ENCODE data around the gene PROSER2. TPM values are rescaled to one million over a fixed set of nuclear protein-coding genes. Genes with fewer than 3 reads are reported as not detected.

Gene PROSER2
- total and polyA plus RNA-seq, 3 experiments from 2014 or later = 1.5 to 2.4 (median 1.7) TPM

- no peak for DNase-seq
- H3K4me1 ChIP-seq (ENCODE audit: insufficient read depth, low read length) = no peaks in the 10 kb centered on the region
- Mint-ChIP-seq H3K4me1 (no peaks in the 10 kb centered on the region), H3K27ac (no peak overlapping the region), H3K27me3 (peaks cover 8 to 33% of the 10 kb centered on the region in 2 donors), H3K4me3 (no peak overlapping the region), H3K9me3 (no peaks in the 10 kb centered on the region), H3K36me3 (no peaks in the 10 kb centered on the region)
- no peak overlapping the region for H3K4me3 ChIP-seq (ENCODE audit: low read length)
- no peak overlapping the region for H3K27ac ChIP-seq (ENCODE audit: low read depth, low read length)
- no peaks in the 10 kb centered on the region for H3K9me3 ChIP-seq (ENCODE audit: low read length)
- no peaks in the 10 kb centered on the region for H3K36me3 ChIP-seq (ENCODE audit: insufficient read depth, low read length)
- ChIA-PET POLR2A (no interaction called here), CTCF (interaction anchor here (1.7 kb wide), 1 partner anchor 9 kb away, joined by 6 read pairs; no protein-coding TSS in a partner anchor)
- H3K27me3 ChIP-seq (ENCODE audit: insufficient read depth, low read length, poor library complexity, severe bottlenecking) = no peaks in the 10 kb centered on the region
Observed at GRCh38 chr10:11810313-11810766, 12.8 kb upstream of the PROSER2 start.

- Mint-ChIP-seq H3K36me3 (no peaks in the 10 kb centered on the region), H3K27ac (no peak overlapping the region), H3K27me3 (peaks cover 8 to 31% of the 10 kb centered on the region in 2 donors), H3K9me3 (no peaks in the 10 kb centered on the region), H3K4me3 (no peak overlapping the region), H3K4me1 (no peaks in the 10 kb centered on the region)
- H3K4me1 ChIP-seq (ENCODE audit: insufficient read depth, low read length) = no peaks in the 10 kb centered on the region
- no peaks in the 10 kb centered on the region for H3K9me3 ChIP-seq (ENCODE audit: low read length)
- ChIA-PET POLR2A (no interaction called here), CTCF (interaction anchor here (1.7 kb wide), 1 partner anchor 9 kb away, joined by 6 read pairs; no protein-coding TSS in a partner anchor)
- no peaks in the 10 kb centered on the region for H3K27me3 ChIP-seq (ENCODE audit: insufficient read depth, low read length, poor library complexity, severe bottlenecking)
- no peak overlapping the region for H3K27ac ChIP-seq (ENCODE audit: low read depth, low read length)
- no peaks in the 10 kb centered on the region for H3K36me3 ChIP-seq (ENCODE audit: insufficient read depth, low read length)
- no peak for DNase-seq
- H3K4me3 ChIP-seq (ENCODE audit: low read length) = no peak overlapping the region
Observed at GRCh38 chr10:11810973-11811372, 12.2 kb upstream of the PROSER2 start.

GRCh38 chr10:11813177-11813576 lies 10.0 kb upstream of the PROSER2 start:
- Mint-ChIP-seq H3K27me3 (peaks cover 8 to 25% of the 10 kb centered on the region in 2 donors), H3K4me1 (no peaks in the 10 kb centered on the region), H3K27ac (no peak overlapping the region), H3K4me3 (no peak overlapping the region), H3K36me3 (no peaks in the 10 kb centered on the region), H3K9me3 (no peaks in the 10 kb centered on the region)
- Histone ChIP-seq H3K27me3 (ENCODE audit: insufficient read depth, low read length, poor library complexity, severe bottlenecking) (no peaks in the 10 kb centered on the region), H3K27ac (ENCODE audit: low read depth, low read length) (no peak overlapping the region), H3K36me3 (ENCODE audit: insufficient read depth, low read length) (no peaks in the 10 kb centered on the region), H3K4me1 (ENCODE audit: insufficient read depth, low read length) (no peaks in the 10 kb centered on the region), H3K9me3 (ENCODE audit: low read length) (no peaks in the 10 kb centered on the region), H3K4me3 (ENCODE audit: low read length) (no peak overlapping the region)
- ChIA-PET CTCF (no interaction called here), POLR2A (interaction anchor here (0.6 kb wide), 1 partner anchor 51 kb away, joined by 6 read pairs; no protein-coding TSS in a partner anchor)
- DNase-seq = no peak

- H3K27ac Mint-ChIP-seq = no peak overlapping the region
- no peak overlapping the region for H3K27ac ChIP-seq (ENCODE audit: low read depth, low read length)
- no peaks in the 10 kb centered on the region for H3K27me3 ChIP-seq (ENCODE audit: insufficient read depth, low read length, poor library complexity, severe bottlenecking)
- H3K9me3 Mint-ChIP-seq = no peaks in the 10 kb centered on the region
- H3K4me3 Mint-ChIP-seq = no peak overlapping the region
- H3K4me1 Mint-ChIP-seq = no peaks in the 10 kb centered on the region
- DNase-seq = no peak
- H3K4me1 ChIP-seq (ENCODE audit: insufficient read depth, low read length) = no peaks in the 10 kb centered on the region
- no peaks in the 10 kb centered on the region for H3K36me3 Mint-ChIP-seq
- no peaks in the 10 kb centered on the region for H3K9me3 ChIP-seq (ENCODE audit: low read length)
- no peak overlapping the region for H3K4me3 ChIP-seq (ENCODE audit: low read length)
- CTCF ChIA-PET = no interaction called here
- H3K27me3 Mint-ChIP-seq = peaks cover 5 to 16% of the 10 kb centered on the region in 2 donors
- POLR2A ChIA-PET = no interaction called here
- H3K36me3 ChIP-seq (ENCODE audit: insufficient read depth, low read length) = no peaks in the 10 kb centered on the region
Observed at GRCh38 chr10:11813855-11814567, 9.1 kb upstream of the PROSER2 start.

GRCh38 chr10:11819027-11819426 lies 4.1 kb upstream of the PROSER2 start:
- Mint-ChIP-seq H3K4me3 (no peak overlapping the region), H3K27me3 (peaks cover 8 to 31% of the 10 kb centered on the region in 2 donors), H3K27ac (no peak overlapping the region), H3K4me1 (peaks cover 4 to 9% (median 9%) of the 10 kb centered on the region in 3 donors), H3K9me3 (peaks cover 0 to 5% (median 0%) of the 10 kb centered on the region in 5 donors), H3K36me3 (no peaks in the 10 kb centered on the region)
- ChIA-PET POLR2A (no interaction called here), CTCF (interaction anchor here (1.0 to 2.2 kb wide), 6 partner anchors 8 to 36 kb away, joined by 3 to 7 read pairs (median 4); no protein-coding TSS in a partner anchor)
- H3K4me1 ChIP-seq (ENCODE audit: insufficient read depth, low read length) = peaks cover 4% of the 10 kb centered on the region
- H3K4me3 ChIP-seq (ENCODE audit: low read length) = no peak overlapping the region
- no peaks in the 10 kb centered on the region for H3K27me3 ChIP-seq (ENCODE audit: insufficient read depth, low read length, poor library complexity, severe bottlenecking)
- no peak for DNase-seq
- no peak overlapping the region for H3K27ac ChIP-seq (ENCODE audit: low read depth, low read length)
- H3K36me3 ChIP-seq (ENCODE audit: insufficient read depth, low read length) = no peaks in the 10 kb centered on the region
- H3K9me3 ChIP-seq (ENCODE audit: low read length) = no peaks in the 10 kb centered on the region

- CTCF ChIA-PET = no interaction called here
- H3K27me3 Mint-ChIP-seq = peaks cover 27 to 50% of the 10 kb centered on the region in 2 donors
Observed at GRCh38 chr10:11822026-11822756, 965 bp upstream of the PROSER2 start.

GRCh38 chr10:11822809-11823121 lies 391 bp upstream of the PROSER2 start:
- Mint-ChIP-seq H3K27me3 (peaks cover 32 to 56% of the 10 kb centered on the region in 2 donors), H3K4me1 (peaks cover 4 to 18% (median 15%) of the 10 kb centered on the region in 3 donors)
- no peaks in the 10 kb centered on the region for H3K9me3 ChIP-seq (ENCODE audit: low read length)

More at GRCh38 chr10:11822026-11822756, 965 bp upstream of the PROSER2 start:
- Mint-ChIP-seq H3K4me1 (peaks cover 4 to 18% (median 15%) of the 10 kb centered on the region in 3 donors), H3K4me3 (peak overlapping the region in 2 of 7 donors; percentile 3 to 58), H3K27ac (no peak overlapping the region), H3K9me3 (peaks cover 0 to 5% (median 0%) of the 10 kb centered on the region in 5 donors), H3K36me3 (peaks cover 0 to 2% (median 0%) of the 10 kb centered on the region in 3 donors)
- no peak for DNase-seq
- peaks cover 4% of the 10 kb centered on the region for H3K4me1 ChIP-seq (ENCODE audit: insufficient read depth, low read length)
- no peak overlapping the region for H3K4me3 ChIP-seq (ENCODE audit: low read length)
- POLR2A ChIA-PET = no interaction called here
- no peaks in the 10 kb centered on the region for H3K36me3 ChIP-seq (ENCODE audit: insufficient read depth, low read length)
- no peaks in the 10 kb centered on the region for H3K9me3 ChIP-seq (ENCODE audit: low read length)
- H3K27me3 ChIP-seq (ENCODE audit: insufficient read depth, low read length, poor library complexity, severe bottlenecking) = no peaks in the 10 kb centered on the region
- H3K27ac ChIP-seq (ENCODE audit: low read depth, low read length) = no peak overlapping the region

GRCh38 chr10:11823989-11824346 lies 812 bp downstream of the PROSER2 start:
- CTCF ChIA-PET = no interaction called here
- H3K4me3 ChIP-seq (ENCODE audit: low read length) = no peak overlapping the region

More at GRCh38 chr10:11822809-11823121, 391 bp upstream of the PROSER2 start:
- peaks cover 0 to 2% (median 0%) of the 10 kb centered on the region in 3 donors for H3K36me3 Mint-ChIP-seq
- no peak overlapping the region for H3K4me3 Mint-ChIP-seq
- POLR2A ChIA-PET = interaction anchor here (0.6 kb wide), 1 partner anchor 91 kb away, joined by 3 read pairs; no protein-coding TSS in a partner anchor
- no peaks in the 10 kb centered on the region for H3K27me3 ChIP-seq (ENCODE audit: insufficient read depth, low read length, poor library complexity, severe bottlenecking)
- H3K9me3 Mint-ChIP-seq = peaks cover 0 to 5% (median 0%) of the 10 kb centered on the region in 5 donors
- H3K4me3 ChIP-seq (ENCODE audit: low read length) = no peak overlapping the region
- peaks cover 4% of the 10 kb centered on the region for H3K4me1 ChIP-seq (ENCODE audit: insufficient read depth, low read length)
- no peak for DNase-seq
- H3K27ac Mint-ChIP-seq = no peak overlapping the region
- CTCF ChIA-PET = no interaction called here
- no peak overlapping the region for H3K27ac ChIP-seq (ENCODE audit: low read depth, low read length)
- H3K36me3 ChIP-seq (ENCODE audit: insufficient read depth, low read length) = no peaks in the 10 kb centered on the region

More at GRCh38 chr10:11823989-11824346, 812 bp downstream of the PROSER2 start:
- H3K36me3 Mint-ChIP-seq = peaks cover 0 to 2% (median 0%) of the 10 kb centered on the region in 3 donors
- Histone ChIP-seq H3K4me1 (ENCODE audit: insufficient read depth, low read length) (peaks cover 4% of the 10 kb centered on the region), H3K27me3 (ENCODE audit: insufficient read depth, low read length, poor library complexity, severe bottlenecking) (no peaks in the 10 kb centered on the region), H3K36me3 (ENCODE audit: insufficient read depth, low read length) (no peaks in the 10 kb centered on the region), H3K9me3 (ENCODE audit: low read length) (no peaks in the 10 kb centered on the region), H3K27ac (ENCODE audit: low read depth, low read length) (no peak overlapping the region)
- H3K27me3 Mint-ChIP-seq = peaks cover 32 to 63% of the 10 kb centered on the region in 2 donors
- peaks cover 0 to 5% (median 0%) of the 10 kb centered on the region in 5 donors for H3K9me3 Mint-ChIP-seq
- POLR2A ChIA-PET = no interaction called here
- H3K4me1 Mint-ChIP-seq = peaks cover 4 to 20% (median 15%) of the 10 kb centered on the region in 3 donors
- H3K4me3 Mint-ChIP-seq = peak overlapping the region; percentile 68 to 82 (median 74)
- peak overlapping the region in 2 of 8 donors; percentile 17 to 18 for H3K27ac Mint-ChIP-seq
- DNase-seq = peak in 1 of 5 donors; percentile 8
